Measurements from ENCODE around the gene SGSH.

SGSH gene

GRCh38 chr17:80261895-80262279, 41.8 kb upstream of the SGSH start:
- Histone ChIP-seq H3K4me2 (ENCODE audit: low read length) (peak overlapping the region; percentile 97), H3K36me3 (ENCODE audit: insufficient read depth, low read length) (no peaks in the 10 kb centered on the region), H3K27ac (ENCODE audit: low read depth, low read length, poor library complexity, severe bottlenecking) (peak overlapping the region; percentile 60), H3K9ac (ENCODE audit: low read length) (peak overlapping the region; percentile 97; the same call in 1 of the 2 replicates), H3K79me2 (ENCODE audit: insufficient read depth, low read length) (no peaks in the 10 kb centered on the region), H2AFZ (ENCODE audit: low read length) (no peak overlapping the region), H3K27me3 (ENCODE audit: insufficient read depth, low read length) (no peaks in the 10 kb centered on the region), H3K4me1 (ENCODE audit: insufficient read depth, low read length, severe bottlenecking) (peaks cover 47% of the 10 kb centered on the region), H3F3A (ENCODE audit: insufficient read depth, low read length) (0 out of 2 replicates have a peak, but pooled peaks cover 5% of the 10 kb centered on the region), H3K9me3 (ENCODE audit: low read length) (no peaks in the 10 kb centered on the region), H3K4me3 (ENCODE audit: low read depth, low read length, poor library complexity, severe bottlenecking) (peak overlapping the region; percentile 83), H3K9me2 (ENCODE audit: low read depth, low read length) (no peaks in the 10 kb centered on the region), H4K20me1 (ENCODE audit: insufficient read depth, low read length) (no peaks in the 10 kb centered on the region)
- no peak for TF ChIP-seq CTCF (IDR thresholded peaks at IDR 0.05; ENCODE audit: low read length)
- no peak for TF ChIP-seq EZH2 (IDR thresholded peaks at IDR 0.05; ENCODE audit: borderline replicate concordance, low read length)

- Histone ChIP-seq H3F3A (ENCODE audit: insufficient read depth, low read length) (0 out of 2 replicates have a peak, but pooled peaks cover 5% of the 10 kb centered on the region), H3K79me2 (ENCODE audit: insufficient read depth, low read length) (no peaks in the 10 kb centered on the region), H2AFZ (ENCODE audit: low read length) (no peak overlapping the region), H3K9me3 (ENCODE audit: low read length) (no peaks in the 10 kb centered on the region), H4K20me1 (ENCODE audit: insufficient read depth, low read length) (no peaks in the 10 kb centered on the region), H3K4me2 (ENCODE audit: low read length) (peak overlapping the region; percentile 97), H3K9ac (ENCODE audit: low read length) (peak overlapping the region; percentile 97), H3K36me3 (ENCODE audit: insufficient read depth, low read length) (no peaks in the 10 kb centered on the region), H3K27ac (ENCODE audit: low read depth, low read length, poor library complexity, severe bottlenecking) (peak overlapping the region; percentile 60), H3K9me2 (ENCODE audit: low read depth, low read length) (no peaks in the 10 kb centered on the region), H3K4me1 (ENCODE audit: insufficient read depth, low read length, severe bottlenecking) (peaks cover 47% of the 10 kb centered on the region), H3K27me3 (ENCODE audit: insufficient read depth, low read length) (no peaks in the 10 kb centered on the region), H3K4me3 (ENCODE audit: low read depth, low read length, poor library complexity, severe bottlenecking) (peak overlapping the region; percentile 83)
- TF ChIP-seq CTCF (IDR thresholded peaks at IDR 0.05; ENCODE audit: low read length) = no peak
- TF ChIP-seq EZH2 (IDR thresholded peaks at IDR 0.05; ENCODE audit: borderline replicate concordance, low read length) = no peak
Observed at GRCh38 chr17:80261159-80261894, 41.2 kb upstream of the SGSH start.

- Histone ChIP-seq H3K9ac (ENCODE audit: low read length) (peak within 1 kb of the TSS; percentile 97), H2AFZ (ENCODE audit: low read length) (no peak within 1 kb of the TSS), H3K27ac (ENCODE audit: low read depth, low read length, poor library complexity, severe bottlenecking) (peak within 1 kb of the TSS; percentile 60), H3K36me3 (ENCODE audit: insufficient read depth, low read length) (no peaks in the 10 kb centered on the region), H3K4me2 (ENCODE audit: low read length) (peak within 1 kb of the TSS; percentile 97), H3K9me2 (ENCODE audit: low read depth, low read length) (no peaks in the 10 kb centered on the region), H3K9me3 (ENCODE audit: low read length) (no peaks in the 10 kb centered on the region), H3K4me1 (ENCODE audit: insufficient read depth, low read length, severe bottlenecking) (peaks cover 47% of the 10 kb centered on the region), H4K20me1 (ENCODE audit: insufficient read depth, low read length) (no peaks in the 10 kb centered on the region), H3K79me2 (ENCODE audit: insufficient read depth, low read length) (no peaks in the 10 kb centered on the region), H3K4me3 (ENCODE audit: low read depth, low read length, poor library complexity, severe bottlenecking) (peak within 1 kb of the TSS; percentile 83), H3F3A (ENCODE audit: insufficient read depth, low read length) (0 out of 2 replicates have a peak, but pooled peaks cover 5% of the 10 kb centered on the region), H3K27me3 (ENCODE audit: insufficient read depth, low read length) (no peaks in the 10 kb centered on the region)
- no peak for TF ChIP-seq EZH2 (IDR thresholded peaks at IDR 0.05; ENCODE audit: borderline replicate concordance, low read length)
- TF ChIP-seq CTCF (IDR thresholded peaks at IDR 0.05; ENCODE audit: low read length) = no peak
Observed at GRCh38 chr17:80260791-80261158, 40.6 kb upstream of the SGSH start, which contains the start of gene RNF213. RNF213 (plus strand) TSS chr17:80260852; CDS start chr17:80263682, 2,830 bp downstream.
